NCI-H2107 treated with DMSO at 0.1 percent for 48 hours (cell line): ENCODE measurements around the gene YY1AP1.
"Not testable (repeated sequence)": the region's sequence is repeated elsewhere in the genome, so short reads cannot be mapped to it uniquely, and the experiment has no call there.

ENCODE experiments used
- DNase-seq: peaks from one replicate; lab custom pipeline; 2025; ENCODE audit not compliant: unreplicated experiment; lab: John Stamatoyannopoulos, UW

YY1AP1 gene, protein sequence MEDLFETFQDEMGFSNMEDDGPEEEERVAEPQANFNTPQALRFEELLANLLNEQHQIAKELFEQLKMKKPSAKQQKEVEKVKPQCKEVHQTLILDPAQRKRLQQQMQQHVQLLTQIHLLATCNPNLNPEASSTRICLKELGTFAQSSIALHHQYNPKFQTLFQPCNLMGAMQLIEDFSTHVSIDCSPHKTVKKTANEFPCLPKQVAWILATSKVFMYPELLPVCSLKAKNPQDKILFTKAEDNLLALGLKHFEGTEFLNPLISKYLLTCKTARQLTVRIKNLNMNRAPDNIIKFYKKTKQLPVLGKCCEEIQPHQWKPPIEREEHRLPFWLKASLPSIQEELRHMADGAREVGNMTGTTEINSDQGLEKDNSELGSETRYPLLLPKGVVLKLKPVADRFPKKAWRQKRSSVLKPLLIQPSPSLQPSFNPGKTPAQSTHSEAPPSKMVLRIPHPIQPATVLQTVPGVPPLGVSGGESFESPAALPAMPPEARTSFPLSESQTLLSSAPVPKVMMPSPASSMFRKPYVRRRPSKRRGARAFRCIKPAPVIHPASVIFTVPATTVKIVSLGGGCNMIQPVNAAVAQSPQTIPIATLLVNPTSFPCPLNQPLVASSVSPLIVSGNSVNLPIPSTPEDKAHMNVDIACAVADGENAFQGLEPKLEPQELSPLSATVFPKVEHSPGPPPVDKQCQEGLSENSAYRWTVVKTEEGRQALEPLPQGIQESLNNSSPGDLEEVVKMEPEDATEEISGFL

DNA sequence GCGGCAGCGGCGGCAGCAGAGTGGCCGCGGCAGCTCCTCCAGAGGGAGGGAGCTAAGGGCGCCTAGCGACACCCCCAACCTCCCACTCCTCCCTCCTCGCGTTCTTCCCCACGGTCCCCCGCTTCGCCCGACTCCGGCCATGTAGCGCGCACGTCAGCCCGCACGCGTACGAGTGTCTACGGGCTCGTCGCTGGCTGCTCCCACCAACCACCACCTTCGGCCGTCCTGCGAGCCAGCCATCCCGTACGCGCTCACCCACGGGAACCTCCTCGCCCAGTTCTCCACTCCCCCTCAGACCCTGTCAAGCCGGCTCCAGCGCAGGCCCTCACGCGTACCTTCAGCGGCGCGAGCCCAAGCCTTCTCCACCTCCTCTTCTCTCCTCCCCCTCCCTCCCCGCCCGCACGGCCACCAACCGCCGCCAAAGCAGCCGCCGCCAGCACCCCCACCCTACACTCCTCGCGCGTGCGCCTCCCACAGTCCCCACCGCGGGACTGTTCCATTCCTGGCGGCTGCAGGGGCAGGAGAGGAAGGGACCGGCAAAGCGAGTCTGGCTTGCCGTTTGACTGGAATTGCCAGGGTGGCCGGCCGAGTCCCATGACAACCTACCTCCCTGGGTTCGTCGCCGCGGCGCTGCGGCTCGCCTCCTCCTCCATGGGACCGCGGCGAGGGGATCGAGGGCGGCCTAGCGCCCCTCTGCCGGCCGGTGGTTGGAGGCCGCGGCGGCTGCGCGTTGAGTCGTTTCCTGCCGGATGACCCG lies at the start of gene YY1AP1:
Gene YY1AP1, minus strand, starts transcription at position 451 of the 757 bp plus-strand sequence. CDS start 8,338 bp downstream, outside the sequence.
- peak; percentile 77 for DNase-seq

DNA sequence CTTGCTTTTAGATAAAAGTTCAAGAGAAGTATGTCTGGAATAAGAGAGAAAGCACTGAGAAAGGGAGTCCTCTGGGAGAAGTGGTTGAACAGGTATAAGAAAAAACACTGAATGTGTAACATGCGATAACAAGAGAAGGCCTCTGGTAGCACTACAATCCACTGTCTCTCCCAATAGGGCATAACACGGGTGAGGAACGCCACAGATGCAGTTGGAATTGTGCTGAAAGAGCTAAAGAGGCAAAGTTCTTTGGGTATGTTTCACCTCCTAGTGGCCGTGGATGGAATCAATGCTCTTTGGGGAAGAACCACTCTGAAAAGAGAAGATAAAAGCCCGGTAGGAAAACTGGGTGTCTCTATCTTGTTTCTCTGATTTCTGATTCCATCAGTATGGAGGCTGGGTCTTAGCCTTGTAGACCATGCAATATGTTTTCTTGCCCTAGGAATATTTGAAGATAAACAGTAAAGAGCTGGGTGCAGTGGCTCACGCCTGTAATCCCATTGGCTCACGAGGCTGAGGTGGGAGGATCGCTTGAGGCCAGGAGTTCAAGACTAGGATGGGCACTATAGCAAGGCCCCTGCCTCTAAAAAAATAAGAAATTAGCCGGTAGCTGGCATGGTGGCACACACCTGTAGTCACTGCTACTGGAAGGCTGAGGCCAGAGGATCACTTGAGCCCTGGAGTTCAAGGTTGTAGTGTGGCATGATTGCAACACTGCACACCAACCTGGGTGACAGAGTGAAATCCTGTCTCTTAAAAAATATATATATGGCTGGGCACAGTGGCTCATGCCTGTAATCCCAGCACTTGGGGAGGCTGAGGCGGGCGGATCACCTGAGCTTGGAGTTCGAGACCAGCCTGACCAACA lies 40.7 kb upstream of the YY1AP1 start:
- peak; percentile 44 for DNase-seq

DNA sequence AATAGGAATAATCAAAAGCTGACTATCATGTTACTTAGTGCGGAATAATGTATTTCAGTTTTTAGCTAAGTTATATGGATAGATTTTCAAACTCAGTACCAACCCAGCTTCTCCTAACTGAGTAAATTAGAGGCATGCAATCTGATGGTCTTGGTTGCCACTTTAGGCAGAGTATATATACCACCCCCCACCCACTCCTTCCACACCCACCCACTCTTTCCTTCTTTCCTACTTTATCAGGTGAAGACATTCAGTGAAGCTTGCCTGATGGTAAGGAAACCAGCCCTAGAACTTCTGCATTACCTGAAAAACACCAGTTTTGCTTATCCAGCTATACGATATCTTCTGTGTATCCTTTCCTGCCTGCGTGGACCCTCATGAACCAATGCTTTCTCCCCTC lies 36.6 kb upstream of the YY1AP1 start:
- no peak for DNase-seq

DNA sequence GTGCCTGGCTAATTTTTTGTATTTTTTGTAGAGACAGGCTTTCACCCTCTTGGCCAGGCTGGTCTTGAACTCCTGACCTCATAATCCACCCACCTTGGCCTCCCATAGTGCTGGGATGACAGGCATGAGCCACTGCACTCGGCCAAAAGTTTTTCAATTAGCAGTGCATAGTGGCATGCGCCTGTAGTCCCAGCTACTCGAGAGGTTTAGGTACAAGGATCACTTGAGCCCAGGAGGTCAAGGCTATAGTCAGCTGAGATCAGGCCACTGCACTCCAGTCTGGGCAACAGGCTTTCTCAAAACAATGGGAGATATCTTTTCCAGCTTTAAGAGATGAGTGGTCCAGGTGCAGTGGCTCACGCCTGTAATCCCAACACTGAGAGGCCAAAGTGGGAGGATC lies 31.1 kb upstream of the YY1AP1 start:
- DNase-seq, result no peak

DNA sequence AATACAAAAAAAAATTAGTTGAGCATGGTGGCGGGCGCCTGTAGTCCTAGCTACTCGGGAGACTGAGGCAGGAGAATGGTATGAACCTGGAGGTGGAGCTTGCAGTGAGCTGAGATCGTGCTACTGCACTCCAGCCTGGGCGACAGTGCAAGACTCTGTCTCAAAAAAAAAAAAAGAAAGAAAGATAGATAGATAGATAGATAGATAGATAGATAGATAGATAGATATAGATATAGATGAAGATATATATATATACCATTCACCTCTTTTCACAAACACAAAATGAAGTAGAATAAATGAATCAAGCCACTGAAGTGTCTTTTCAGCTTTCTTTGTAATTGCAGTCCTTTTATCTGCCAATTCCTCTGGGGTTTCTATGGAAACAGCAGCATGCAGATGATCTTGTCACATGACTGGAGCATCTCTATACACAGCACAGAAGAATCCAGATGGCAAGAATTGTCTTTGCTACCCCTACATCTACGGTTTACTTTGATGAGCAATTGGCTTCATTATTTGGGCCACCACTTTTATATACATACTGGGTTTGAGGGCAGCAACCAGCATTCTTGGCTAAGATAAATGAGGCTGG lies 30.0 kb upstream of the YY1AP1 start:
- DNase-seq, result not testable (repeated sequence)

DNA sequence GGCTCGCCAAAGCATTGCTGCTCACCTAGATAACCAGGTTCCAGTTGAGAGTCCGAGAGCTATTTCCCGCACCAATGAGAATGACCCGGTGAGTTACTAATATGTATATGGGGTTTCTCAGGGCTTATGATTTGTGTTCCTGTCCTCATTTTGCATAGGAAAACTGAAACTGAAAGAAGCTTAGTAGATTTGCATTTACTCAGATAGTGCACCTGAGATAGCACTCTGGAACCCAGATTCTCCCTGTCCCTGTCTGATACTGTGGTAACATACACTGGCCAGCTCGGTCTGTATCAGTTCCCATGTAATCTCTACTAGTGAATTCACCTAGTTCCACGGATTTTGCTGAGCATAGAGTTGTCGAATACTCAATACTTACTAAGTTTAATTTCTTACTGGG lies 28.5 kb upstream of the YY1AP1 start:
- no peak for DNase-seq

DNA sequence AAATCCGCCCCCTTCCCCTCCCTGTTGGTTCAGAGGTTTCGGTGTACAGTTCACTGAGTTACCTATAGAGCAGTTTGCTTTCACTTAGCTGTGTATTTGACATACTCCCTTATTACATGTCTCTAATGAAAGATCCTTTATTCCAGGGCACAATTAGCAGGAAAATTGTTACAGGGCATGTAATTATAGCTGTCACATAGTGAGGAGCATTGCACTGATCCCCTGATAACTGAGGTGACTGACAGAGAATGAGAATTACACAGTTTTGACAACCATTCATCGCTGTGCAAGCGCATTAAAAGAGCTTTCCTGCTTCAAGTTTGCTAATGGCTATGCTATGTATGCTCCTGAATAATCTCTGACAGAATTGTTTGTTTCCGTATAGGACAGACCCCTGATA lies 27.2 kb upstream of the YY1AP1 start:
- DNase-seq, result no peak

DNA sequence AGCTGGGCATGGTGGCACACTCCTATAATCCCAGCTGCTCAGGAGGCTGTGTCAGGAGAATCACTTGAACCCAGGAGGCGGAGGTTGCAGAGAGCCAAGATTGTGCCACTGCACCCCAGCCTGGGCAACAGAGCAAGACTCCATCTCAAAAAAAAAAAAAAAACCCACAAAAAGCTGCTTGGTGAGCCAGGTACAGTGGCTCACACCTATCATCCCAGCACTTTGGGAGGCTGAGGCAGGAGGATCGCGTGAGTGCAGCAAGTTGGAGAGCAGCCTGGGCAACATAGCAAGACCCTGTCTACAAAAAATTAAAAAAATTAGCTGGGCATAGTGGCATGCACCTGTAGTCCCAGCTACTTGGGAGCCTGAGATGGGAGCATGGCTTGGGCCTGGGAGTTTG lies 26.5 kb upstream of the YY1AP1 start:
- not testable (repeated sequence) for DNase-seq

DNA sequence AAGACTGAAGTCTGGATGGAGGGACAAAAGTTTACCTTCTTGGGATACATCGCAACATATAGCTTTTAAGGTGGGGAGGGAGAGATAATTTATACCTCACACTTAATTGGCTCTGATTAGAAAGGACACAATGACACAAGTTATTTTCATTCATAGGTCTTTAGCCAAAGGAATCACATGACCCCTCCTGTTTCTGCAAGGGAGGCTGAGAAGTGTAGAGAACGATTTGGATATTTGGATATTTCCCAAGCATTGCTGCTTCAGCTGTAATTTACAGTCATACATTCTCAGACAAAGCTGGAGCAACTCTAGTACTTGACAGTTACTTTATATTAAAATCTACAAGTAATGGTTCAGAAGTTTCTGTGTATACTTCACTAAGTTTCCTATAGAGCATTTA lies 24.5 kb upstream of the YY1AP1 start:
- DNase-seq, result no peak

DNA sequence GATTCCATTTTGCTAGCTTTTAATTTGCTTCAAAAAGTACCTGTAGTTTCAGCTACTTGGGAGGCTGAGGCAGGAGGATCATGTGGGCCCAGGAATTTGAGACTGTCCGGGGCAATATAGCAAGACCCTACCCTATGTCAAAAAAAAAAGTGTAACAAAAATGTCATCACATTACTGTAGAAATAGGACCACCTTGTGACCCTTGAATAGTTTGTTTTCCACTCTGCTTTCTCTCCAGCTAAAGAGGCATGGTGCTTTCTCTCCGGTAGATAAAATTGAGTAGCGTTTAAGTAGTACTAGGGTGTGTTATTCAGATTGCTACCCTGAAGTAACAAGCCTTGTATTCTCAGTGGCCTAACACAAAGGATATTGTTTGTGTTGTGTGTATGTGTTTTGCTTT lies 24.1 kb upstream of the YY1AP1 start:
- DNase-seq, result not testable (repeated sequence)

DNA sequence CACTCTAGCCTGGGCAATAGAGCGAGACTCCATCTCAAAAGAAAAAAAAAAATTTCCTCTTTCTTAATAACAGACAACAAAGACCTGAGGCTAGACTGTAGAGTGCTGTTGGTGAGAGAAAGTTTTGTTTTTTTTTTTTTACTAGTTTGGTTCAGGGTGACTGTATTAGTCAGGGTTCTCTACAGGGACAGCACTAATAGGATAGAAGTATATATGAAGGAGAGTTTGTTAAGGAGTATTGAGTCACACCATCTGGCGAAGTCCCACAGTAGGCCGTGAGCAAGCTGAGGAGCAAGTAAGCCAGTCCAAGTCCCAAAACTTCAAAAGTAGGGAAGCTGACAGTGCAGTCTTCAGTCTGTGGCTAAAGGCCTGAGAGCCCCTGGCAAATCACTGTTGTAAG lies 22.9 kb upstream of the YY1AP1 start:
- DNase-seq, result not testable (repeated sequence)

DNA sequence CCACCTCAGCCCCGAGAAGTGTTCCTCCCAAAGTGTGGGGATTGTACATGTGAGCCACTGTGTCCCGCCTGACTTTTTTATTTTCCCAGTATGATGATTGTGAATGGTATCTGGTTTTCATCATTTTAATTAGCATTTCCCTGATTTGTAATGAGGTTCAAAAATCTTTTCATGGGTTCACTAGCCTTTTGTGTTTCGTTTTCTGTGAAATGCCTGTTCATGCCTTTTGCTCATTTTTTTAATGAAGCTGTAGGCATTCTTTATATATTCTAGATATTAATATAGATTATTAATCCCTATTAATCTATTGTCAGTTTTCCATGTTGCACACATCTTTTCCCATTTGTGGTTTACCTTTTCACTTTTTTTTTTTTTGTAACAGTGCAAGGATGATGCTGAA lies 20.8 kb upstream of the YY1AP1 start:
- DNase-seq, result no peak

DNA sequence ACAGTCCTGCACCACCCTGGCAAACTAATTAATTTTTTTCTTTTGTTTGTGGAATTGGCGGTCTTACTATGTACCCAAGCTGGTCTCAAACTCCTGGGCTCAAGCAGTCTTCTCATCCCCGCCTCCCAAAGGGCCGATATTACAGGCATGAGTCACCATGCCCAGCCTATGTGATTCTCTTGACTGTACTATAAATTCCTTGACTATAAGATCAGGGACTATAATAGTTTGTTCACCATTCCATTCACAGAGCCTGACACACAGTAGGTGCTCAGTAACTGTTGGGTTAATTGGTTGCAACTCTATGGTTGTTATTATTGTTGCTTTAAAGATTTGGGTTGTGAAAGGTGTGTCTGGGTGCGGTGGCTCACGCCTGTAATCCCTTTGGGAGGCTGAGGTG lies 17.6 kb upstream of the YY1AP1 start:
- no peak for DNase-seq

DNA sequence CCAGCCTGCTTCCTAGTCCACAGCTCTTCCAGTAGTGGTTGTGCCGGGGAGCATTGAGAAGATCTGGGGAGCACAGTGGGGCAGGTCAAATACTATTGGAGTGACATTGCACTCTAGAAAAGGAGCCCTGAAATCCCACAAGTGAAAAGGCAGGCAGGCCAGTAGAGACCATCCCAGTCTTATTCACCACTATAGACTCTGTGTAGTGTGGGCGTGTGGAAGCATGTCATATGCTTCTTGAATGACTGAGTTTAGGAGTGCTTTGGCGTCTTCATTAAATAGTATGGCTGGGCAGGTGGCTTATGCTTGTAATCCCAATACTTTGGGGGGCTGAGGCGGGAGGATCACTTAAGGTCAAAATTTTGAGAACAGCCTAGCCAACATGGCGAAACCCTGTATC lies 15.8 kb upstream of the YY1AP1 start:
- DNase-seq, result not testable (repeated sequence)

DNA sequence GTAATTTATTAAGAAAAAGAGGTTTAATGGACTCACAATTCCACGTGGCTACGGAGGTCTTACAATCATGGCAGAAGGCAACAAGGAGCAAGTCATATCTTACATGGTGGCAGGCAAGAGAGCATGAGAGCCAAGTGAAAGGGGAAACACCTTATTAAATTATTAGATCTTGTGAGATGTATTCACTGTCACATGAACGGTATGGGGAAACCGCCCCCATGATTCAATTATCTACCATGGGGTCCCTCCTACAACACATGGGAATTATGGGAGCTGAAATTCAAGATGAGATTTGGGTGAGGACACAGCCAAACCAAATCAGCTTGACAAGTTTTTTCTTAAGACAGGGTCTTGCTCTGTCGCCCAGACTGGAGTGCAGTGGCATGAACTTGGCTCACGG lies 14.6 kb upstream of the YY1AP1 start:
- DNase-seq, result no peak

DNA sequence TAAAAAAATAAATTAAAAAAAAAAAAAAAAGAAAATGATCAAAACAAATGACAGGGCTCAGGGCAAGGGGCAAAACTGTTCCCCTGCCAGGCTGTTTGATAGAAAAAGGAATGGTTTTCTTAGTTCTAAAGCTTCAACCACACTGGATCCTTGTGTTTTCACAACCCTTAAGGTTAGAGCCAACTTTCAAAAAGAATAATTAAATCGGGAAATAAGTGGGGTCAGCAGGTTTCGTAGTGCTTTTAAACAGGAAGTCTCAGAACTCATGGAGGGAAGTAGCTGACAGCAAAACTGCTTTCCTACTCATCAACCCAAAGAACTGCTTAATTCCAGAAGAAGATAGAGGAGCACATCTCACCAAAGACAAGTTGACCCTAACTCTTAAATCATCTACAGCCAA lies 13.1 kb upstream of the YY1AP1 start:
- not testable (repeated sequence) for DNase-seq

DNA sequence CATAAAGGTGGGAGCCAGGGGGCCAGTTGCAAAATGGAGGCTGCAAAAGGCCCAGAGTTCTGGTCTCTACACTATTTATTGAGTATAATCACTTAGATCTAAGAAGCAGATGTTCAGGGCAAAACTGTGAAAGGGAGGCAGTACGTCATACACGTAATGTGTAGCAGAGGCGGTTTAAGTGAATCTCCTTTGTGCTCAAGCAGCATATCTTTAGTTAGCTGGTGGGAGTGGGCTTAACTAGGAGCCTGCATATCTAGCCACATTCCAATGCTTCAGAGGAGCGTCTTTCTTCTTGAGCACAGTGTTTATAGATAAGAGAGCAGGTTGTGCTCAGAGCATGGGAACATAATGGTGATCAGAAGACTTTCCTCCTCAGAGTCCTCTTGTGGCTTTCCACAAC lies 10.5 kb upstream of the YY1AP1 start:
- DNase-seq, result not testable (repeated sequence)

DNA sequence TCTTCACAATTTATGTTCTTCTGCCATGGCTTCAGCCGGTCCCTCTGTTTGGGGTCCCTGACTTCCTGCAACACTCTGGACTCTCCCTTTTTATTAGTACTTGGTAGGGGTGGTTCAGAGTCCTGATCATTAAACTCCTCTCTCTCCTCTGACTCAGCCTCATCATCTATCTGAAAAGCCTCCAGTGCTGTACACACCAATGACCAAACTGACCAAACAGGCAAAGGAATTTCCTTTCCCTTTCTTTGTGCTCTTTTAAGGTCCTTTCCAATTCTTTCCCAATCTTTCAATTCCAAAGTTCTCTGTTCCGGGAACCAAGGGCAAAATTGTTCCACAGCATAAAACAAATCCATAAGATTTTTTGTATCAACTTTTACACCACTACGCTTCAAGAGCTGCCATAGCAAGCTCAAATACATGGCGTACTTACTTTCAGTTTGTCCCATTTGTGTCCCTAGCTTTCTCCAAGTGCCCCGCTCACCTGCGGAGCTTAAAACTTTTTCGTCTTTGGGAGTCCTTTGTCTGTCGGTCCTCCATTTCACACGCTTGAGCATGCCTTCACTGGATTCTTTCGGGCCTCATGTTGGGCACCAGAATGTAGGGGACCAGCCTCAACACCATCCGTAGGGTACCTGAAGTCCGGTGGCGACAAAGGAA lies 9.9 kb upstream of the YY1AP1 start:
- no peak for DNase-seq

DNA sequence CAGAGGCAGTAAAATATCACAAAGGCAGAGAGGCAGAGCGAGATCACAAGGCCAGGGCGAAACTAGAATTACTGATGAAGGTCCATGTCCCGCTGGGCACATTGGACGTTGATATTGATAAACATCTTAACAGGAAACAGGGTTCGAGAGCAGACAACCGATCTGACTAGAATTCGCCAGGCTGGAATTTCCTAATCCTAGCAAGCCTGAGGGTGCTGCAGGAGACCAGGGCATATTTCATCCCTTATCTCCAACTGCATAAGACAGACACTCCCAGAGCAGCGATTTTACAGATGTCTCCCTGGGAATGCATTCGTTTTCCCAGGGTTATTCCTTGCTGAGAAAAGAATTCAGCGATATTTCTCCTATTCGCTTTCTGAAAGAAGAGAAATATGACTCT lies 9.0 kb upstream of the YY1AP1 start:
- DNase-seq, result not testable (repeated sequence)

DNA sequence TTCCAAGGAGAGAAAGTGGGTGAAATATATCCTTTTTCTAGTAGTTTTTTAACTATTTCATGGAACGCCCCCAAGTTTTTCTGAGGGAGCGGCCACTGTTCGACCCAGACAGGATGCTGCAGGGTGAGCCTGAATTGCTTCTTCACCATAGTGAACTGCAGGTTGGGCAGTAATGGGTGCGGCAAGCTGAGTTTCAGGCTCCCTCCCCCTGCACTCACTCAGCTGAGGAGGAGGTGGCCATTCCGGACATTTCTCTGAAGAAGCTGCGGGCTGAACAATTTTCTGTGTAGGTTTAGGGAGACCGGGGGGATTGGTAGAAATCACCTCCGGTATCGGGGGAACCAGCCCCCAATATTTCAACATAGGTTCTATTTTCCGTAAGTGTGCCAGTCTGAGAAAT lies 8.5 kb upstream of the YY1AP1 start:
- DNase-seq, result no peak
